ENCODE measurements around the gene FGFBP1.
A peak's percentile ranks its signal among the peaks of the same experiment; 100 is the strongest.

GRCh38 chr4:15920723-15921591, 17.6 kb downstream of the FGFBP1 start:
- TF ChIP-seq REST (IDR thresholded peaks at IDR 0.05) (no peak), EP300 (IDR thresholded peaks at IDR 0.05) (peak in 1 of 2 experiments; percentile 27; a peak in 1 of 5 replicates), PBX3 (IDR thresholded peaks at IDR 0.05) (no peak), KDM5A (IDR thresholded peaks at IDR 0.05) (no peak)
- TF ChIP-seq, protein P1, sequence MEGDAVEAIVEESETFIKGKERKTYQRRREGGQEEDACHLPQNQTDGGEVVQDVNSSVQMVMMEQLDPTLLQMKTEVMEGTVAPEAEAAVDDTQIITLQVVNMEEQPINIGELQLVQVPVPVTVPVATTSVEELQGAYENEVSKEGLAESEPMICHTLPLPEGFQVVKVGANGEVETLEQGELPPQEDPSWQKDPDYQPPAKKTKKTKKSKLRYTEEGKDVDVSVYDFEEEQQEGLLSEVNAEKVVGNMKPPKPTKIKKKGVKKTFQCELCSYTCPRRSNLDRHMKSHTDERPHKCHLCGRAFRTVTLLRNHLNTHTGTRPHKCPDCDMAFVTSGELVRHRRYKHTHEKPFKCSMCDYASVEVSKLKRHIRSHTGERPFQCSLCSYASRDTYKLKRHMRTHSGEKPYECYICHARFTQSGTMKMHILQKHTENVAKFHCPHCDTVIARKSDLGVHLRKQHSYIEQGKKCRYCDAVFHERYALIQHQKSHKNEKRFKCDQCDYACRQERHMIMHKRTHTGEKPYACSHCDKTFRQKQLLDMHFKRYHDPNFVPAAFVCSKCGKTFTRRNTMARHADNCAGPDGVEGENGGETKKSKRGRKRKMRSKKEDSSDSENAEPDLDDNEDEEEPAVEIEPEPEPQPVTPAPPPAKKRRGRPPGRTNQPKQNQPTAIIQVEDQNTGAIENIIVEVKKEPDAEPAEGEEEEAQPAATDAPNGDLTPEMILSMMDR (IDR thresholded peaks at IDR 0.05): no peak
